ENCODE results near the gene GRID2.

Gene GRID2

DNA sequence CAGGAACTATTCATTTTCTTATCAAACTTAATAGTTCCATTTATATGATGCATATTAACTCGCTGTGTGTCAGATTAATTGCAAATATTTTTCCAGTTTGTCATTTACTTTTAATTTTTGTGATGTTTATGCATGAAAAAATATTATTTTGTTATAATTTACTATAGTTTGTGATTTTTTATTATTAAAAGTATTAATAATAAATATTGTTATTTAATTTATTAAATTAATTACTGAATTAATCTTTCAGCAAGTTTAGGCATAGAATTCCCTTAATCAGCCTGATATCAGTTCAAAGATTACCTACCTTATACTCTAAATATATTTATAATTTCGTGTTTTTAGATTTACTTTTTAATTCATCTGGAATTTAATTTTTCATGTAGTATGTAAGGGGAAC lies 1509.3 kb downstream of the GRID2 start:
- DNase-seq (ENCODE audit: low read depth), result no peak

DNA sequence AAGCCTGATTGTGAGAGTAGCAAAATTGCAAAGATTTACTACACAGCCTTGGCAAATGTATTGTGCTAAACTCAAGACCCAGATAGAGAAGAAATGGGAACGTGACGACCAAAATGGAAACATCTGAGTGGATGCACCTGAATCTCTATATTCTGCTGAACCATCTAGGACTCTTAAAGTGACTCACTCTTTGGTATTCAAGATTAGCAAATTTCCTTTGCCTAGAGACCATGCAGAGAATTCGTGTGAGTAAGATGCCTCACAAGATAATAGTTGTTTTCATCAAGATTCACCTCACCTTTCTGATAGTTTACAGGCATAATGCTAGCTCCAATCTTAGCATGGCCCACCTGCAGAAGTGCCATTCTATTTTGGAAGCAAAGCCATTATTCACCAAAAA lies 1510.4 kb downstream of the GRID2 start:
- no peak for DNase-seq (ENCODE audit: low read depth)

DNA sequence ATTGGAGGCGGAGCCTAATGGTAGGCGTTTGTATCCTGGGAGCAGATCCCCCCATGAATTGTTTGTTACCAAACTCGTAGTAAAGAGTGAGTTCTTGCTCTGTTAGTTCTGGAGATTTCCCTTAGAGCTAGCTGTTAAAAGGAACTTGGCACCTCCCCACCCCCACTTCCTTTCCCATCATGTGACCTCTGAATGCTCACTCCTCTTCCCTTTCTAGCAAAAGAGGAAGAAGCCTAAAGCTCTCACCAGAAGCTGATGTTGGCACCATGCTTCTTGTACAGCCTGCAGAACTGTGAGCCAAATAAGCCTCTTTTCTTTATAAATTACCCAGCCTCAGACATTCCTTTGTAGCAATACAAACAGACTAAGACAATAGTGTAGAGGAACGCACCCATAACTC lies 1511.0 kb downstream of the GRID2 start:
- DNase-seq (ENCODE audit: low read depth), result no peak

Data from activated T-helper 9 cell treated with anti-CD3 and anti-CD28 coated beads, Interleukin-2, amount 50 U/mL, for 16 hours (primary cell).